ENCODE data around the gene LCMT1. TPM values are rescaled to one million over a fixed set of nuclear protein-coding genes. Genes with fewer than 3 reads are reported as not detected.

LCMT1 gene
- total and polyA plus RNA-seq, 2 of the 13 experiments (the other 11 are each of a cell fraction or from before 2014, with no cell fraction given): 41.2 to 48.7 TPM

- TF ChIP-seq ZBTB40 (IDR thresholded peaks at IDR 0.05) (peak; percentile 14; the same call in 1 of the 2 replicates), ZBTB40 (CRISPR knock-in tag; IDR thresholded peaks at IDR 0.05) (peak; percentile 85), PLRG1 (conservative IDR thresholded peaks at IDR 0.05) (no peak), ZSCAN5A (CRISPR knock-in tag; IDR thresholded peaks at IDR 0.05; ENCODE audit: borderline replicate concordance) (no peak), ARNT2 (CRISPR knock-in tag; IDR thresholded peaks at IDR 0.05; ENCODE audit: low read depth) (peak; percentile 80), ATF5 (CRISPR knock-in tag; IDR thresholded peaks at IDR 0.05; ENCODE audit: low read depth) (no peak), CSRNP2 (CRISPR knock-in tag; conservative IDR thresholded peaks at IDR 0.05; ENCODE audit: low read depth) (no peak), CC2D1A (CRISPR knock-in tag; IDR thresholded peaks at IDR 0.05) (no peak), MNT (IDR thresholded peaks at IDR 0.05) (0 out of 2 replicates have a peak, but pooled peaks have one; percentile 20), HOXA5 (CRISPR knock-in tag; IDR thresholded peaks at IDR 0.05) (peak; percentile 95; the same call in 1 of the 2 replicates), ZNF33B (CRISPR knock-in tag; IDR thresholded peaks at IDR 0.05) (no peak), ZBTB20 (CRISPR knock-in tag; IDR thresholded peaks at IDR 0.05; ENCODE audit: borderline replicate concordance, low read depth) (no peak), MZF1 (CRISPR knock-in tag; IDR thresholded peaks at IDR 0.05; ENCODE audit: borderline replicate concordance) (0 out of 2 replicates have a peak, but pooled peaks have one; percentile 18)
Observed at GRCh38 chr16:25106567-25107465, 4.7 kb upstream of the LCMT1 start (continued).
